Measurements from ENCODE around the gene ARL3.

The ARL3 gene

GRCh38 chr10:102633287-102633686 lies 80.9 kb downstream of the ARL3 start:
- DNase-seq, result peak; percentile 47

DNA sequence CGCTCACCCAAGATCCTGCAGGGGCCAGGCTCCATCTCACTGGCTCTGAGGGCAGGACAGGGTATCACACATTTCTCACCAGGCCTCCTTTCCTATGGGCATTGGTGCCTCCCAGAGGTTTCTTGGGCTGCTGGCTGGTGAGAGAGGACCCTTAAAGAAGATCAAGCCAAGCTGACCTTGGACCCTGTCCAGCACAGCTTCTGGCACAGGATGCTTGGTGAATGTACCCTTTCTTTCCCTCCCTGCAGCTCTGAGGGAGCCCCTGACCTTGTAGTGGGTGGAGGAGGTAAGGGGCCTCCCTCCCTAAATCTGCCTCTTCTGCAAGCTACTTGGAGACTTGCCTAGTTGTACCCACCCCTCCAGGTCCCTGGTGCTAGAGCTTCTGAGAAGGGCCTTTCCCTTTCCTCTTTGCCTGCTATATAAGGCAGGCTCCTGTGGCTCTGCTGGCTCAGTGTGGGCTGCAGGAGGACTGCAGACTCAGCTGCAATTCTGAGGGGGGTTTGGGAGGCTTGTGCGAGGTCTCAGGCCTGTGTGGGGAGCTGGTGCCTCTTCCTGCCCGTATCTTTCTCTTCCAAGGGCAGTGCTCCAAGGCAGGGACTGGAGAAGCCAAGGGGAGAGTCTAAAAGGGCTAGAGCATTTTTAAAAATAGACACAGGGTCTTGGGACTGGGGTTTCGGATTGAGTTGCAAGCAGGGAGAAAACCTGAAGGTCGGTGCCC lies 81.6 kb downstream of the ARL3 start:
- no peak for DNase-seq

DNA sequence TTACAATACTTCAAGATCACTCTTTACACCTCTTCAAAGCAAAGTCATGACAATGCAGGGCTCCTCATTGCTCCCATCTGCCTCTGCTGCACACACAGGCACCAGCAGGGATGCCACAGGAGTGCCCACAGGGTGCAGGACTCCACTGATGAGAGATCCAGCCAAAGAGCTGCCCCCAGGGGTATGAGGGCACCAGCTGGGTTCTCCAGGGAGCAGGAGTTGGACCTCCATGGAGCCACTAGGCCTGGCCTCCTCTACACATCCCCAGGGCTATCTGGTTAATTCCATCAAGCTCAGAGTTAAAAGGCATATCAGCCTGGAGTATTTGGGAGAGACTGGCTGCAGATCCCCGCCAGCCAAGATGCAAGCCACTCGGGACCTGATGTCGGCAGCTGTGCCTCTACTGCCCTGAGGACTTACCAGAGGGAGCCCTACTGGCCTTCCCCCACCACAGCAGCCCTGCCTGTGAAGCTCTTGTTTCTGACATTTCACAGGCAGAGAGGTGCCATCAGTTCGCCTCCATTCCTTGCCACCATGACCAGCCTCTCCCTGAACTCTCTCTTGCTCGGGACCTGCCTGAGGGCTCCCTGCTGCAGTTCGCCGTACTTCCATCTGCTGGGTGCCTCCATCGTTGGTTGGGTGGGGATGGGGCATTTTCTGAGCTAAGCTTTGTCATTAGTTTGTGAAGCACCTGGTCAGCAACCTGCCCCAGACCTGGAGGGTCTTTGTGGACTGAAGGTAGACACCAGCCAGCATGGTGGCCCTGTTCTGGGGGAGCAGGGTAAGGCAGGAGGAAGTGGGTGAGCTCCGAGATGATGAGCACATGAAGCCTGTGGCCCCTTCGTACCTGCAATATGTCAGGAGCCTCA lies 82.4 kb downstream of the ARL3 start:
- no peak for DNase-seq

DNA sequence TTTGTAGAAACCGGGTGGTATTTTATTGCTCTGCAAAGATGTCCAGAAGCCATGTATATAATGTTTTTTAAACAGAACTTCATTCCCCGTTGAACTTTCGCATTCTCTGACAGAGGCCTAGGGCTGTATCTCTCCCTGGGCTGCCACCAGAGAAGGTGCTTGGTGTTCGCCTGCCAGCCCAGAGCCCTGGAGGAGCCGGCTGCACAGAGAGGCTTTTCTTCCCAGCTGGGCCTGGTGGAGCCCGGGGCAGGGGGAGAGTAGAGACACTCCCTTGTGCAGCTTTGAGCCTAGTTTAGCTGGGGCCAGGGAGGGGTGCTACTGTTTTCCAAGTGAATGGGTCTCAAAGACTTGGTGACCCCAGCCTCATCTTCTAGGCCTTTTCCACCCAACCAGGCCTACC lies 83.5 kb downstream of the ARL3 start:
- DNase-seq, result no peak

GRCh38 chr10:102629661-102630614 lies 84.3 kb downstream of the ARL3 start:
- DNase-seq, result no peak

GRCh38 chr10:102628451-102628911 lies 85.7 kb downstream of the ARL3 start:
- DNase-seq, result no peak

- no peak for DNase-seq
Observed at GRCh38 chr10:102627736-102628293, 86.4 kb downstream of the ARL3 start.

GRCh38 chr10:102627291-102627735 lies 86.9 kb downstream of the ARL3 start:
- no peak for DNase-seq

DNA sequence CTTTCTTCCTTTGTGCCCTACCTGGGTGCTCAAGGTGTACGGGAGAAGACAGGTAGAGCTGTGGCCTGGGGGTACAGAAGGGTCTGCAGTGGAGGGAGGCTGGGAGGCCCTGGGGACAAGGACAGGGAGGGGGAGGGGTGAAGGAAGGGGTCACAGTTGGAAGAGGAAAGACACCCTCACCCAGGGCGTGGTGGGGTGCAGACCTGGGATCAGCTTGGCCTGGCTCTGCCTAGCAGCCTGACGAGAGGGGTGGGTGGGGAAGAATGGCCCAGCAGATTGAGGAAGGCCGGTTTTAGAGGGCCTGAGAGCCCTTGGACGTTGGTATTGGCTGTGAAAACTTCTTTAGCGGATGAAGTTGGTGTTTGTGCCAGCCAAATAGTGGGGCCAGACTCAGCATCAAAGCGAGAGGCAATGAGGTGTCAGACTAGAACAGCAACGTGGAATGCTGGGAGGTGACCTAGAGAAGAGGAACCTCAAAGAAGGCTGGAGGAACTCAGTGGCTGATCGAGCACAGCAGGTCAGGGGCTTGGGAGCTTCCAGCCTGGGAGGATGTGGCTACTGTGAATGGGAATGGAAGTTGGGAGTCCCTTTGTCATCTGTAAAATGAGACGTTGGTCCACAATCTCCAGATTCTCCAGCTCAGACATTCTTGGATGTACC lies 88.0 kb downstream of the ARL3 start:
- DNase-seq, result no peak

DNA sequence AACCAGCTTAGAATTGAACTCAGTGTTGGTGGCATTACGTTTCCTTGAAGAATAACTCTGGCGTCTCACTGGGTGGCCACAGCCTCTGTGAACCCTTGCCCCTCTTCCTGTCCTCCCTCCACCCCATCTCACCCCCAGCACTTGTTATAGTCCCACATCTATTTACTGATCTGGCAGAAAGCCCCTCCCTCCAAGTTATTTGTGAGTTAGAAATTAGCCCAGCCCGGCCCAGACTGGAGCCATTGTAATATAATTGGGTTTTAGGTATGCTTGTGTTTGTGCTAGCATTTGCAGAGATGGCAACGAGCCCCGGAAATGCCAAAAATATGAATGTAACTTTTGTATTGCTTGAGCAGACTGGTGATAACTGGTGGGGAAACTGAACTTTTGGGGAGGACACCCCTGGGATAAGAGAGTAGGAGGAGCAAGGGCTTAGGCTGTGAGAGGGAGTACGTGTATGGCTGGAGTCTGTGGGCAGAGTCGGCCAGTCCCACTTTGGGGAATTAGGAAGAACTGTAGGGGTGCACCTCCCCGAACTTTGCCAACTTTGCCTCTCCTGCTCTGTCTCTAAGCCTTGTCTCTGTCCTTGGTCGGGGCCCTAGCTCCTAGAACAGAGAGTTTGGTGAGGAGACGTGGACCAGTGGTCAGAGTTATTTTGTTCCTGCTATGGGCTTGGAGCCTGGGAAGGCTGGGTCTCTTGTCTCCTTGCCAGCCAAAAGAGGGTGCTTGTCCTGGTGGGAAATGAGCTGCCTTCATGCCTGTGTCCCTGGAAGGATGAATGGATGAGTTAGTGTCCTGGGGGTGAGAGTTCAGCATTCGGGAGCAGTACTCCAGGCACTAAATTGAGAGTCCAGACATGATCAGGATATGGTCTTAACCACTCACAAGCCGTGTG lies 89.2 kb downstream of the ARL3 start:
- DNase-seq, result no peak

DNA sequence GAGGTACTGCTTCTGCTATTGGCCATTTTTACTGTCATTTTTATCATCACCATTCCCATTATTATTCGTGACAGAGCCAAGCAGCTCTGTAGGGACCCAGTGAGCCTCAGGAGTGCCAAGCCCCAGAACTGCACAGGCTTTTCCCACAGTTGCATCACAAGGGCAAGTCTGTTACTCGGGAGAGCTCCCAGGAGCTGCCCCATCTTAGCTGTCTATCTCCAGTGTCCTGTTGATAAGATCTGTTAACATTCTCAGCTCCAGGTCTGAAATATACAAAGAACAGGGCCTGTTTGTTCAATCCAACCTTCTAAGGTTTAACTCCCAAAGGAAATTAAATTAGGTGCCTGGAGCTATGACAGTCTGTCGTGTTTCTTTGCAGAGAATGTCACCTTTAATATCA lies 90.1 kb downstream of the ARL3 start:
- no peak for DNase-seq
